WTC11 (cell line): ENCODE results near the gene BMP8A.

Source experiments
- CTCF ChIP-seq: fragments of 200-600 bp; IDR thresholded peaks from 2 replicates; pipeline ENCODE4 v1.8.0; 2022; ENCODE audit warnings: antibody characterized with exemption
- E2F5 ChIP-seq: sonication (generic); formaldehyde crosslinking; IDR thresholded peaks from 2 replicates; pipeline ENCODE4 v1.8.1; 2022; ENCODE audit warnings: mild to moderate bottlenecking, moderate library complexity, missing genetic modification reagents
- GRHL2 ChIP-seq: fragments of 250-450 bp; sonication (Bioruptor Pico); IDR thresholded peaks from 2 replicates; pipeline ENCODE4 v1.8.0; 2022; ENCODE audit warnings: mild to moderate bottlenecking, moderate library complexity; ENCODE audit not compliant: insufficient replicate concordance, severe bottlenecking
- MAX ChIP-seq: sonication (generic); formaldehyde crosslinking; IDR thresholded peaks from 2 replicates; pipeline ENCODE4 v1.8.0; 2022; ENCODE audit warnings: mild to moderate bottlenecking, missing genetic modification reagents

DNA sequence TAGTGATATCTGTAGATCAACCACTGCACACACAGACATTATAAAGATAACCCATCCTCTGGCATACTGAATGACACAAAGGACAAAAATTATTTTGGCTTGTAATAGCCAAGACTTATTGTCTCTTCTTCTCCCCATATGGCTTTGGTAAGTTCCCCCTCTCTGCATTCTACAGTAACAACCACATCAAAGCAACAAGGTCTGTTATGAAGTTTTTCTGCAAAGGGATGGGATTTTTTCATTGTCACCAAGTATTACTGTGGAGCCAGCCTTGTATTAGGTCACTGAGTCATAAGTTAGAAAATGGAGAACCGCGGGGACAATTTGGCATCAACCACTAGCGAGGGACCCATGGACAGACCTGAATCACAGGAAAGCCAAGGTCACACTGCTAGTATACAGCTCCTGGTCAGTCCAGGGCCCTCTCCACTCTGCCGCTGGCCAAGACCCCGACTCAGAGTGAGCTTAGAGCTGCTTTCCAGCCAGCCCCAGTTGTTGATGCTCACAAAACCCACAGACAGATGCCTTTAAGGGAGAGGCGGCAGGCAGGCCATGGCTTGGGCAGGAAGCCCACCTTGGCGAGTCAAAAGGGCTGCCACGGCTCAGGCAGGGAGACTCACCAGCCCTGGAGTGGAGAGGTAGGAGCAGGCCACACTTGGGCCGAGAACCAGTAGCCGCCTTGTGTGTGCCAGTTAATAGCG, 79.2 kb downstream of the BMP8A start:
- no peak for TF ChIP-seq CTCF
- TF ChIP-seq MAX (CRISPR knock-in tag): no peak
- TF ChIP-seq E2F5 (CRISPR knock-in tag): no peak
- TF ChIP-seq GRHL2 (CRISPR knock-in tag): no peak
